HG02763 (cell line): Measurements from ENCODE around the gene TFPI.
"Not testable (repeated sequence)": the region's sequence is repeated elsewhere in the genome, so short reads cannot be mapped to it uniquely, and the experiment has no call there.

ENCODE experiments used
- ATAC-seq: cut with Tn5 transposase; IDR thresholded peaks from one replicate; pipeline ENCODE4 v1.9.1; 2021; ENCODE audit warnings: mild to moderate bottlenecking, moderate library complexity; ENCODE audit not compliant: unreplicated experiment

TFPI gene

GRCh38 chr2:187554011-187554703, at the start of gene TFPI:
TSS of gene TFPI (minus strand) at chr2:187554435. CDS start at chr2:187503768, 50,667 bp downstream.
- no peak for ATAC-seq

GRCh38 chr2:187594801-187595200, 40.6 kb upstream of the TFPI start:
- no peak for ATAC-seq

GRCh38 chr2:187593697-187594096, 39.5 kb upstream of the TFPI start:
- ATAC-seq = no peak

GRCh38 chr2:187593098-187593497, 38.9 kb upstream of the TFPI start:
- no peak for ATAC-seq

- ATAC-seq = no peak
These were observed 35.9 kb upstream of the TFPI start for GRCh38 chr2:187590175-187590574.

GRCh38 chr2:187586011-187586641, 31.9 kb upstream of the TFPI start:
- peak; percentile 56 for ATAC-seq

- ATAC-seq = peak; percentile 64
These were observed 27.1 kb upstream of the TFPI start for GRCh38 chr2:187581125-187581896.

GRCh38 chr2:187580462-187581124, 26.4 kb upstream of the TFPI start:
- no peak for ATAC-seq

GRCh38 chr2:187577310-187577709, 23.1 kb upstream of the TFPI start:
- no peak for ATAC-seq

- ATAC-seq = no peak
These were observed 22.7 kb upstream of the TFPI start for GRCh38 chr2:187576906-187577305.

GRCh38 chr2:187575751-187576067, 21.5 kb upstream of the TFPI start:
- no peak for ATAC-seq

GRCh38 chr2:187574969-187575750, 20.9 kb upstream of the TFPI start:
- ATAC-seq = no peak

GRCh38 chr2:187573722-187574121, 19.5 kb upstream of the TFPI start:
- ATAC-seq = no peak

GRCh38 chr2:187571996-187572395, 17.8 kb upstream of the TFPI start:
- not testable (repeated sequence) for ATAC-seq

- ATAC-seq = no peak
These were observed 15.3 kb upstream of the TFPI start for GRCh38 chr2:187569571-187569970.

GRCh38 chr2:187569042-187569441, 14.8 kb upstream of the TFPI start:
- no peak for ATAC-seq

GRCh38 chr2:187567126-187567525, 12.9 kb upstream of the TFPI start:
- no peak for ATAC-seq

GRCh38 chr2:187566712-187567111, 12.5 kb upstream of the TFPI start:
- no peak for ATAC-seq

GRCh38 chr2:187566266-187566665, 12.0 kb upstream of the TFPI start:
- no peak for ATAC-seq

GRCh38 chr2:187565618-187566017, 11.4 kb upstream of the TFPI start:
- not testable (repeated sequence) for ATAC-seq

GRCh38 chr2:187556493-187556892, 2.3 kb upstream of the TFPI start:
- not testable (repeated sequence) for ATAC-seq
